HL-60/S4 (cell line): ENCODE data around the gene SMG1.

Source experiments
- in situ Hi-C: fragments of 300-500 bp; cut with MboI; formaldehyde crosslinking; loops from 2 replicates; pipeline ENCODE4 v1.14.3; 2022; ENCODE audit warnings: low sequenced_read_pairs

The SMG1 gene

DNA sequence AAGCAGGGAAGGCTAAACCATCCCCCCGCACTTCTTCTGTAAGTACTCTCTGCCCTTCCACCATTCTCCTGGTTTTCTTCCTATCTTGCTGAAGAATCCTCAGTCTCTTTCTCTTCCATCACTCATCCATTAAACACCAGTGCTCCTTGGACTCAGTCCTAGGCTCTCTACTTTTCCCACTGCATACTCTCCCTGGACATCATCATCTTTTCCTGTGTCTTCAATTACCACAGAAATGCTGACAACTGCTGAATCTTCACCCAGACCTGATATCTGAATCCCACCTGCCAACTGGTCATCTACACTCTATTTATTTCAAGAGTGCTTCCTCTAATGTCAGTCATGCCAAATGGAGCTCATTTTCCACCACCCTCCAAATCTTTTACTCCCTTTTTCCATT, 71.0 kb downstream of the SMG1 start:
- in situ Hi-C loops = no loop called here

DNA sequence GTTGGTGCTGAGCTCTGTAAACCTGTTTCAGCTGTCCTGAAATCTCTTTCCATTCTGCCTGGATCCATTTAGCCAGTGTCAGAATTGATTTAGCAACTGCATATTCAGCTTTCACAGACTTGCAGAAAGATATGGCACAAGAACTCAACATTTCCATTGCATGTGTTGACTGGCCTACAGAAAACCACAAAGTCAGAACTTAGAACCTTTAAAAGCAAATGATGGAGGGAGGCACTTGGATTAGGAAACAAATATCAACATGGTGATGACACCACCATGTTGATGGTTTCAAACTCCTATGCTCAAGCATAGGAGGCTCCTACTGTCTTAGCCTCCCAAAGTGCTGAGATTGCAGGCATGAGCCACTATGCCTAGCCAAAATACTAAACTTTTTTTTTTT, 72.5 kb downstream of the SMG1 start:
- in situ Hi-C loops = no loop called here

DNA sequence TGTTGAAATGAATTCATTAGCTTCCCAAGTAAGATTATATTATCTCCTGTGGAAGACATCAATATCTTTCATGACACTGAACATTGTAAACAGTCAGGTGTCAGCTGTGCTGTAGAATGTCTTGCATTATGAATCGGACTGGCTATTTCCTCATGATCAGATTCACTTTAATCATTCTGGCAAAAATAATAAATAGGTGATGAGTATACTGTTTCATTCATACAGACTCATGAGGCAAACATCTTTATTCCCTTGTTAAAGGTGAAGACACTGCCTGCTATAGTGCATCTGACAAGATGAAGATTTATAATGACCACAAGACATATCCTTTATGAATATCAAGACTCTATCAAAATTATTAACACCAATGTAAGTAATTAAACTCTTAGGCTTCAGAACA, 73.6 kb downstream of the SMG1 start:
- in situ Hi-C loops = no loop called here

DNA sequence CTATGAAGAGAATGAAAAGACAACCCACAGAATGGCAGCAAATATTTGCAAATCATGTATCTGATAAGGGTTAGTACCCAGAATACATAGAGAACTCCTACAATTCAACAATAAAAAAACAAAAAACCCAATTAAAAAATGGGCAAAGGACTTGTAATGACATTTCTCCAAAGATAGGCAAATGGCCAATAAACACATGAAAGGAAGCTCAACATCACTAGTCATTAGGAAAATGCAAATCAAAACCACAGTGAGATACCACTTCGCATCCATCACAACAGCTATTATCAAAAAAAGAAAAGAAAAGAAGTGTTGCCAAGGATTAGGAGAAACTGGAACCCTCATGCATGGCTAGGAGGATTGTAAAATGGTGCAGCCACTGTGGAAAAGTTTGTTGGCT, 79.8 kb downstream of the SMG1 start:
- in situ Hi-C loops = no loop called here

DNA sequence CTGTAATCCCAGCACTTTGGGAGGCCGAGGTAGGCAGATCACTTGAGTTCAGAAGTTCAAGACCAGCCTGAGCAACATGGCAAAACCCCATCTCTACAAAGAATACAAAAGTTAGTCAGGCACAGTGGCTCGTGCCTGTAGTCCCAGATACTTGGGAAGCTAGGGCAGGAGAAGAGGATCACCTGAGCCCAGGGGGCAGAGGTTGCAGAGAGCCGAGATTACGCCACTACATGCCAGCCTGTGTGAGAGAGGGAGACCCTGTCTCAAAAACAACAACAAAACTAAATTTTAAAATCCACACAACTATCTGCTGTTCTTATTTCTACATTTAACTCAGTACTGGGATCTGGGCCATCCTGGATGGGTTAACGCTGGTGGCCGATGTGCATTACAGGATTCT, 83.6 kb downstream of the SMG1 start:
- in situ Hi-C loops = no loop called here

DNA sequence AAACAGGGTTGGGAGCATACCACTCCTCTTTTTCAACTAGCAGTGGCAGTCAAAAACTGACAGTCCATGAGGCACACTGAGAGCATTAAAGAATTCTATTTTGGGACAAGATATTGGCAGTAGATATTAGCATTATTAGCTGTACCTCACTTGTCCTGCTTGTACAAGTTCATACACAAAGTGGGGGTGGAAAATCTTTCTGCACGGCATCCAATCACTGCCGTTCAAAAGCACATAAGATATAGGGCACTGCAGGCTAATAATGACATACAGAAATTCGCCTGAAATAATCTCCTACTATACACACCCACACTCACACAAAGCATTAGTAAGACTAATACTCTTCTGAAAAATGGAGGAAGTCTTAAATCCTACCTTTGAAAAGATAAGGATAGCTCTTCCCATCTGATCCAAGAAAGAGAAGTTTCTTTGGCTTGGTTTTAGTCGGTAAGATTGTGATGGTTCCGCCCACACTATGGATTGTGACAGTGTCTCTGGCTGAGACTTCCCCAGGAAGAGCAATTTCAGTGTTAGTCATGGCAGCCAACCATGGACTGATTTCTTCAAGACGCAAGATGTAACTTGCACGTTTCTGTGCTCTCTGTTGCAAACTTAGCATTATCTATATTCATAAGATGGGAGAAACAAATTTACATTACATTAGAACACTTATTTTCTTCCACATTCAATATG, 84.2 kb downstream of the SMG1 start:
- in situ Hi-C loops = no loop called here

DNA sequence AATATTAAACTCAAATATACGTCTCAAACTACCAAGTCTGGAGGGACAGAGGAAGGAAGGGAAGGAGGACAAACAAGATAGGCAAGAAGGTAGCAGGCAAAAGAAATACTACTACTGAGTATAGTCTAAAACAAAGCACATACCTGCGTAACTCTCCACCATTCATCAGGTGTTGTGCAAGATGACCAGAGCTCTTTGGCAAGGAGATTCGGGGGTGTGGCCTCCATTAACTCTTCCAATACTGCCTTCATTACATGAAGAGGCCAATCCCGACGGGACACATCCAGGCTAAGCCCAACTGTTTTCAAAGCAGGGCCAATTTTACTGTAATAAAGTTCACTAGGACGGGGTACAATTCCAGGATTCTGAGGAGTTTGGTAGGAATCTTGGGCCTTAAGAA, 86.7 kb downstream of the SMG1 start:
- in situ Hi-C loops = no loop called here

DNA sequence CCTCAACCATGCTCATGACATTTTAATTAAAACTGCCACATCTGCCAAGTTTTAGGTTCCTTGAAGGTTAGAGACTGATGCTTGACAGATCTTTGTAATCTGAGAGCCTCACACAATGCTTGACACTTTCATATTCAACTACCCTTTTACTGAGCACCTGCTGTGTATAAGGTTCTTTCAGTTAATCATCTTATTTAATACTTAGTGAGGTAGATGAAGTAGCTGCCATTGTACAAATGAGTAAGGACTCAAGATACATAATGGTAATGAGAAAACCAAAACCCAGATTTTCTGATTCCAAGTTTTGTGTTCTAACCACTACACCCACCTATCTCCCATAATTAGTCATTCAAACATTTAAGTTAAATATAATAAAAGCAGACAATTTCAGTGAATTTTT, 89.5 kb downstream of the SMG1 start:
- in situ Hi-C loops = no loop called here

DNA sequence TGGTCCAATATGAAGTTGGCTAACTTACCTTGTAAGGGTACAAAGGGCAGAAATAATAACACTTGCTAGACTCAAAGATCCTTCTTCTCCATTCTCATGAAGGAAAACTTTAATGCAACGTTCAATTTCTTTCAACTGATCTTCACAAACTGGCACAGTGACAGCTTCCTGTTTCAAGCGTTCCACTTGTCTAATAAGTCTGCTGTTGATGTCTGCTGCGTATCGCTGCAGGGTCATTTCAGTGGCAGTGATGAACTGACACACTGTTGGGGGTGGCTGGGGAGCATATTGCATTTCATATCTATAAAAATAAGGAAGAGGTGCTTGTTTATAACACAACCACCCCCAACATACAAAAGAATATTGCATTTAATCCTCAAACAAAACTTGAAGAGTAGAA, 91.3 kb downstream of the SMG1 start:
- in situ Hi-C loops = no loop called here

DNA sequence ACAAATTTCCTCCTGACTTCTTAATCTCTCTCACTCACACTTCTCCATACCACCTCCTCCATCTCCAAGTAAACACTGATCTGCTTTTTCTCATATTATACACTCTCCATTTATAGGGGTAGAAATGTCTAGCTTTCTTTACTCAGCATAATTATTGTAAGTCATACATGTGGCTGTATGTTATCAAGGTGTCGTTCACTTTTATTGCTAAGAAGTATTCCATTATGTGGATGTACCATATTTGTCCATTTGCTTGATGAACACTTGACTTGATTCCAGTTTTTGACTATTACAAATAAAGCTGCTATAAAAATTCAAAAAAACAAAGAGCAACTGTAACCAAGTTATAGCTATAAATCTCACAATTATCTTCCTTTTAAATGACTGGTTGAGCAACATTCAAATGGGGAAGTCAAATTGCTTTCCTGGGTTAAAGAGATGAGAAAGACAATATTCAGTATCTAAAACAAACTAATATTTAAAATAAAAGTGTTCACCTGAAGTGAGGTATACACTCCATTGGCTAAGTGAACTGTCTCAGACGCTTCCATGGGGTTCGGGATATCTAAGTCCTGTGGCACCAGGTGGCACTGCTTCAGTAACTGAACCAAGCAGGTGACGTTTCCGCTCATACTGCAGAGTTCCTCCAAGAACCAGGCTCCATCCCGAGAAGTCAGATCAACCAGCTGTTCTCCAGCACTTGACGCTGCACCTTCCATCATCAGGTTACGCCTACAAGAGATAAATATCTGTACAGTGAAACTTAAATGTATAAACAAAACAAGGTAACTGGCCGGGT, 92.3 kb downstream of the SMG1 start:
- in situ Hi-C loops = no loop called here

DNA sequence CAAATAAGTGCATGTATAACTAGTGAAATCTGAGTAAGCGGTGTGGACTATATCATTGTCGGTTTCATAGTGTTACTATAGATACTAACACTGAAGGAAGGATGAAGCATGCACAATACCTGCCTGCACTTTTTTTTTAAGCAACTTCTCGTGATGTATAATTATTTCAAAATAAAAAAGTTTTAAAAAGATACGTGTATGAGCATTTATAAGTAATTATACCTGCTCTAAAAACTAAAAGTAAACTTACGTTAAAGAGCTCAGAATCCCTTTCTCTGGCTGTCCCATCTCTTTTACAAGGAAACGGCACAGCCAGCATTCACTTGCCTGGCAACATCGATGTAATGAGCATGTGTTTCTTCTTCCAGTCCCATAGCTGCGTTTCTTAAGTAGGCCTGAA, 93.6 kb downstream of the SMG1 start:
- in situ Hi-C loops = no loop called here

DNA sequence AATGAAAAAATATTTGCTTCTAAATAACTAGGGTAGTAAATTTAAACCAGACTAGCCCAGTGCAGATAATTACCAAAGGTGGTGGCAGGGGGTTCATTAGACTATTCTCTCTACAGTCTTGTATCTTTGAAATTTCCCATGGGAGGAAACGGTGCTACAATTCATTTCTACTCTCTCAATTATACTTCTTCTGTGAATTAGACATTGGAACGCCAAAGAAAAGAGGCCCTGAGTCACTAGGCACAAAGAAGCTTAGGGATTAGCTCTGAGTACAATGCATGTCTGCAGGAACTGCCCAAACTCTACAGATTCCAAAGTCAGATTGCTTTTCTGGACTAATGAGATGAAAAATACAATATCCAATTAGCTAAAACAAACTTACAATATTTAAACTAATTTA, 94.2 kb downstream of the SMG1 start:
- in situ Hi-C loops = no loop called here

DNA sequence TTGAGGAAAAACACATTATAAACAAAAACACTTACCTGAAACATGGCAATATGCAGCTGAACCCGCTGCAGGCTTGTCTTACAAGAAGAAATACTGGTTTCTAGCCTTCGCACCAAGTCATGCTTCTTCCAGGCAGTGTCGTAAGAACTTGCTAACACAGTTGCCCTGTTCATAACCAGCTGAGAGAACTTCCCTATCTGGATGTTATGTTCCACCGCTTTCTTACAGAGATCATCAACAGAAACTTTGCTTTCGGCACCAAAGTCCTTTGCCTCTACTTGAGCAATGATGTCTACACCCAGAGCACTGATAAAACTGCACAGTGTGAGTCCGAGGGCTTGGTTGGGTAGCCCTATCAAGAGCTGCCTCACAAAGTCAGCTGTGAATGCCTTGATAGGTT, 97.0 kb downstream of the SMG1 start:
- in situ Hi-C loops = no loop called here

DNA sequence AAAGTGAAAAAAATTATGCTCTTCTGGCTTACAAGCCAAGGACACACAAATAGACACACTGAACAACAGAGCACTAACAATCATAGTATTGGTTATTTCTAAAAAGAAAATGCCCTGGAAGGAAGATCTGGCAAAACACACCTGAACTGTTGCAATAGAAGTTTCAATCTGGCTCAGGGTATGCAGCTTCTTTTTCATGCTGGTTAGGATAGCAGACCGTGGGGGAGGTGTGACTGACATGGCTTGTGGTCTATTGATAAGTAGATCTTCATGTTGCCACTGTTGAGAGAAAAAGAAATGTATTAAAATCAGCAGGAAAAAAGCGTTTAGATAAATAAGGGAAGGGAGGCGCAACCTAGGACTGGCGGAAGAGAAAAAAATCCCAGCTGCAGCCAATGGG, 98.3 kb downstream of the SMG1 start:
- in situ Hi-C loops = no loop called here

DNA sequence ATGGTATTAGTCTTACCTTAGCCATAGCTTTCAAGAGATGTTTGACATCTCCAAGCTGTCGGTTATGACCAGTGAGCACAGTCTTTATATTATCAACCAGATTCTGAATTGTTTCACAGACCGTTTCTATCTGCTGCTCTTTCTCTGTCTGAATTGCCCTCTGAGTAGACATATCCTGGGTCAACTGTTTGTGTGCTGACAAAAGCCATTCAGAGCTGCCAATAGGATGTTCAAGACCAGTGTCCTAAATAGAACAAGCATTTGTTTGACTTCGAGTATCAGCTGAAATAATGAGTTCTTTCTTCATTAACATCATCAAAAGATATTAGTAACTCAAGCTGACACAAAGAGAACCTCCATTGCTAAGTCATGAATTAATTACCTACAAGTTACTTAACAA, 109.9 kb downstream of the SMG1 start:
- in situ Hi-C loops = no loop called here

DNA sequence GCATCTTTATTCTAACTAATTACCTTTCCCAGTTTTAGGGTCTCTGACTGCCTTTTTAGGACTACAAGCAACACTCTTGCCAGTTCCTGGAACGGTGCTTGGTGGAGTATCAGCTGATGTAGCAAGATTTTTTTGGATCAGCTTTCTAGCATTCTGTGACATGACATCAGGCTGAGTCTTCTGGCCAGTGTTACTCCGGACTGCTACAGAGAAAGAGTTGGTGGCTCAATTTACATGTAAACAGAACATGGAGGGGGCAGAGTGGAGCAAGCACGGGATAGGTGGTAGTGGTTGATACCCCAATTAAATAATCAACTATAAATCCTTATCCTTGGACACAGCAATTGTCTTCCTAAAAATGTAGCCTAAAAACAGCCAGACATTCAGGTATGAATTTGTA, 114.3 kb downstream of the SMG1 start:
- in situ Hi-C loops = no loop called here

DNA sequence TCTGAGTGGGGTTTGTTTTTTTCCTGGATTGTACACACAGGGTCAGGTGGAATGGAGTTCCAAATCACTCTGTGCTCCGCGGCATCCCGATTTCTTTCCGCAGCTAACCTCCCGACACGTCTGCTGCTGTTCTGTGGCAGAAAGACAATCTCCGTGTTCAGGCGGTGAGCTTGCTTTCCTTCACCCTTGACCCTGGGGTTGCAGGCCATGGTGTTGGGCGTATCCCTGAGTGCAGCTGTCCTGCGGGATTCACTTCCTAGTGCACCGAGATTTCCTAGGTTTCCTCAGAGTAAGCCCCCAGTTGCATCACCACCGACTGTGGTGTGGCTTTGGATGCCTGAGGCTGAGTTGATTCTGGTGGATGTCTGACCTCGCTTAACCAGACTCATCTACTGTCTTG, 117.0 kb downstream of the SMG1 start:
- in situ Hi-C loops = no loop called here

DNA sequence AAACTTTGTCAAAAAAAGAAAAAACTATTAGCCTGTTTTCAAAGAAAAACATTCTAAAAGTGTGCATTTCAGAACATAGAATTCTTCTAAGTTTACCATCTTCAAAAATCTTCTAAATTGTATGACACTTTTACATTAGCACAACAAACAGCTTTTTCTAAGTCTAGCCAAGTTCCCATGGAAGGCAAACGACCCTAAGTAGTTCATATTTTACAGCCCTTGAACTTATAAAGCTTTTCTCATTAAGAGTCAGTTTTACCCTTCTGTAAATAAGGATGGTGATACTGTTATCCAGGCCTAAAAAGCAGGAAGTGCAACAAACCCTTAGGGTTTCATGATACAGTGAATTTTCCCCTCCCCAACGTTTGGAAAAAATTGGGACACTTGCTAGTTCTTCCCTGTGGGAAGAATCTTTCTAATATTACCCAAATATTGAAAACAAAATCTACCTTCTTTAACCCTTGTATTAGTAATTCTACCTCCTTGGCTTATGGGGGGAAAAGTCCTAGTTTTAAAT, 120.9 kb downstream of the SMG1 start:
- in situ Hi-C loops = no loop called here

DNA sequence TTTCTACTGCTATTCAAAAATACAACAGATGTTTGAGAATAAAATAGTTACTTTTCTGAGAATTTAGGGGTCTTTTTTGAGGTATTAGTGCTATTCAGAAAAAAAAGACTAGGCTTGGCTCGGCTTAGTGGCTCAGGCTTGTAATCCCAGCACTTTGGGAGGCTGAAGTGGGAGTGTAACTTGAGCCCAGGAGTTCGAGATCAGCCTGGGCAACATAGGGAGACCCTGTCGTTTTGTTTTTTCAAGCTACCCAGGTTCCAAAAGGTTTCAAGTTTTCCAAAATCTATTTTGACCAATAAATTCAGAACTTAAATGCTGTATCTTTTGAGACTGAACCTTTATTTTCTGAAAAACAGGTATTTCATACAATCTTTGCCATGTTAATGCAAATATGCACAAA, 121.7 kb downstream of the SMG1 start:
- in situ Hi-C loops = no loop called here

DNA sequence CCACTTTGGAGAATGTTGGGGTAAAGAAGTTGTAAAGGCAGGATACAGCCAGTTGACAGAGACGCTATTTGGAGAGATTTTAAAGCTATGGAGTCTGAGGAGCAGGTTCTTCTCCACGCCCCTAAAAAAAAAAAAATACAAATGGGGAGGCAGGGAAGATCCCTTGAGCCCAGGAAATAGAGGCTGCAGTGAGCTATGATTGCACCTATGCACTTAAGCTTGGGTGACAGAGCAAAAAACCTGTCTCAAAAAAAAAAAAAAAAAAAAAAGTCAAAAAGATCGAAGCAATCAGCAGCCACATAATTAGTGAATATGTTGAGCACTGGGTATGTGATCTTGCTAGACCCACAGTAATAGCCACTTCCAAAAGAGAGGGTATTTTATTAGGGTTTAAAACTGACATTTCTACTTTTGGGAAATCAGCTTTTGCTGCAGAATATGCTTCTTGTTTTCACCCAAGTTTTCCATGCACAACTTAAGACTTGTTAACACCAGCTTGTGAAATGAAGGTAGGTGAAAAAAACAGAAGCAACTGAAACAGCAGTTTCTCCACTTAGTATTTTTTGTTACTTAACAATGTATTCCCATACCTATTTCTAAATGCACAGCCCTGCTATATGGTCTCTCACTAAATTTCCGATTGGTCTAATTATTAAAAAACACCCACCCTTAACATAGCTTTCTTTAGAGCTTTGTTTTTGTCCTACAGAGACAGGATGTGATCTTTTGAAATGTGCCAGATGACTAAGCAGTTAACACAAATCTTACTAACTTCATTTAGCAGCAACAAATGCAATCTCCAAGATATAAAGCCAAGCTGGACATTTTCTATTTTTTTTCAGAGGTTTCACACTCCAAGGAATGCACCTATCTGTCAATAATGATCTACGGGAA, 122.4 kb downstream of the SMG1 start:
- in situ Hi-C loops = no loop called here

DNA sequence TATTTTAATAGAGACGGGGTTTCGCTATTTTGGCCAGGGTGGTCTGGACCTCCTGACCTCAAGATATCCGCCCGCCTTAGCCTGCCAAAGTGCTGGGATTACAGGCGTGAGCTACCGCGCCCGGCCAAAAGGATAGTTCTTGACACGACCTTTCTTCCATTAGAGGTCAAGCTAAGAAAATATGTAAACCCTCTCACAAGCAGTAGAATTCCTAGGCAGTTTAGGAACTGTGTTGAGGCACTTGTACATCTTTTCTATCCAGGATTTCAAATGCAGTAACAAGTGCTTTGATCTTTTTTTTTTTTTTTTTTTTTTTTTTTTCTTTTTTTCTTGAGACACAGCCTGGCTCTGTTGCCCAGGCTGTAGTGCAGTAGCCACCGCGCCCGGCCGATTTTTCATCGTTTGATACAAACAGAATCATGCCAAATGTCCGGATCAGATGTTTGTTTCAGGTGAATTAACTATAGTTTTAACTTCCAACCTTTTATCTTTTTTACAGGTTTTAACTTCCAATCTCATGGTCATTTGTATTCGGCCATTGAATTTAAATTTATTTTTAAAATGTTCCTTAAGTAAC, 123.4 kb downstream of the SMG1 start:
- in situ Hi-C loops = no loop called here
